Measurements from ENCODE around the gene BIN1. TPM values are rescaled to one million over a fixed set of nuclear protein-coding genes. Genes with fewer than 3 reads are reported as not detected.

Gene BIN1
- polyA plus RNA-seq, 1 donor (not counting 4 experiments of a cell fraction or from before 2014, with no cell fraction given) = 5.4 TPM

- no peak overlapping the region for H2AFZ ChIP-seq (ENCODE audit: control insufficient read depth, low read length)
- no peak for TF ChIP-seq EZH2 (IDR thresholded peaks at IDR 0.05; ENCODE audit: low read length)
- no peak for TF ChIP-seq CTCF (optimal IDR thresholded peaks at IDR 0.05 in 1 of 3, IDR thresholded peaks at IDR 0.05 in 1 of 3, conservative IDR thresholded peaks at IDR 0.05 in 1 of 3; ENCODE audit: extremely low read depth in 1 of 3, insufficient read depth in 2 of 3, low read length in 3 of 3)
- peaks cover 20% of the 10 kb centered on the region for H3K4me1 ChIP-seq (ENCODE audit: control insufficient read depth, extremely low read depth, insufficient read depth, low read length)
- H3K4me3 ChIP-seq (ENCODE audit: control insufficient read depth in 2 of 3, extremely low read depth in 1 of 3, insufficient read depth in 2 of 3, low read depth in 1 of 3, low read length in 3 of 3) = no peak overlapping the region
- no peaks in the 10 kb centered on the region for H3K36me3 ChIP-seq (ENCODE audit: control insufficient read depth in 2 of 2, extremely low read depth in 1 of 2, insufficient read depth in 2 of 2, low read length in 2 of 2)
- dilution Hi-C loops (cut with MboI; ENCODE audit: extremely low pct_ligation_motif_present, low sequenced_read_pairs) = no loop called here
- H3K4me2 ChIP-seq (ENCODE audit: control insufficient read depth, extremely low read depth, insufficient read depth, low read depth, low read length) = no peak overlapping the region
- no peaks in the 10 kb centered on the region for H3K79me2 ChIP-seq (ENCODE audit: control insufficient read depth, insufficient read depth, low read length)
- no peaks in the 10 kb centered on the region for H3K9me1 ChIP-seq (ENCODE audit: control insufficient read depth, extremely low read depth, insufficient read depth, low read length)
- FAIRE-seq (no peak), DNase-seq (ENCODE audit: low read depth, low spot score) (no peak)
- no peaks in the 10 kb centered on the region for H3K9me3 ChIP-seq (ENCODE audit: control insufficient read depth, low read depth, low read length)
- H3K27me3 ChIP-seq (ENCODE audit: control insufficient read depth, extremely low read depth, insufficient read depth, low read length) = no peaks in the 10 kb centered on the region
- no peaks in the 10 kb centered on the region for H4K20me1 ChIP-seq (ENCODE audit: control insufficient read depth, extremely low read depth, insufficient read depth, low read length)
- H3K9ac ChIP-seq (ENCODE audit: control insufficient read depth, extremely low read depth, insufficient read depth, low read length) = no peak overlapping the region
- no peak overlapping the region for H3K27ac ChIP-seq (ENCODE audit: control insufficient read depth, insufficient read depth, low read length)
Measured at GRCh38 chr2:127061375-127062273, 45.3 kb downstream of the BIN1 start.

GRCh38 chr2:127060264-127060945, 46.5 kb downstream of the BIN1 start:
- H4K20me1 ChIP-seq (ENCODE audit: control insufficient read depth, extremely low read depth, insufficient read depth, low read length) = no peaks in the 10 kb centered on the region
- H3K27me3 ChIP-seq (ENCODE audit: control insufficient read depth, extremely low read depth, insufficient read depth, low read length) = no peaks in the 10 kb centered on the region
- no peaks in the 10 kb centered on the region for H3K79me2 ChIP-seq (ENCODE audit: control insufficient read depth, insufficient read depth, low read length)
- H2AFZ ChIP-seq (ENCODE audit: control insufficient read depth, low read length) = no peak overlapping the region
- H3K9me3 ChIP-seq (ENCODE audit: control insufficient read depth, low read depth, low read length) = no peaks in the 10 kb centered on the region
- H3K36me3 ChIP-seq (ENCODE audit: control insufficient read depth in 2 of 2, extremely low read depth in 1 of 2, insufficient read depth in 2 of 2, low read length in 2 of 2) = no peaks in the 10 kb centered on the region
- dilution Hi-C loops (cut with MboI; ENCODE audit: extremely low pct_ligation_motif_present, low sequenced_read_pairs) = no loop called here
- no peak overlapping the region for H3K9ac ChIP-seq (ENCODE audit: control insufficient read depth, extremely low read depth, insufficient read depth, low read length)
- H3K27ac ChIP-seq (ENCODE audit: control insufficient read depth, insufficient read depth, low read length) = no peak overlapping the region
- H3K4me3 ChIP-seq (ENCODE audit: control insufficient read depth in 2 of 3, extremely low read depth in 1 of 3, insufficient read depth in 2 of 3, low read depth in 1 of 3, low read length in 3 of 3) = no peak overlapping the region
- TF ChIP-seq EZH2 (IDR thresholded peaks at IDR 0.05; ENCODE audit: low read length) (no peak), CTCF (optimal IDR thresholded peaks at IDR 0.05 in 1 of 3, IDR thresholded peaks at IDR 0.05 in 1 of 3, conservative IDR thresholded peaks at IDR 0.05 in 1 of 3; ENCODE audit: extremely low read depth in 1 of 3, insufficient read depth in 2 of 3, low read length in 3 of 3) (no peak)
- peaks cover 20% of the 10 kb centered on the region for H3K4me1 ChIP-seq (ENCODE audit: control insufficient read depth, extremely low read depth, insufficient read depth, low read length)
- DNase-seq (ENCODE audit: low read depth, low spot score) (no peak), FAIRE-seq (no peak)
- H3K9me1 ChIP-seq (ENCODE audit: control insufficient read depth, extremely low read depth, insufficient read depth, low read length) = no peaks in the 10 kb centered on the region
- no peak overlapping the region for H3K4me2 ChIP-seq (ENCODE audit: control insufficient read depth, extremely low read depth, insufficient read depth, low read depth, low read length)
